Esophagus squamous epithelium (tissue), 5 donors: ENCODE data around the gene TRIM66. TPM values are rescaled to one million over a fixed set of nuclear protein-coding genes. Genes with fewer than 3 reads are reported as not detected.

ENCODE experiments used
- DNase-seq: peaks from one replicate; lab custom pipeline; 2025; lab: John Stamatoyannopoulos, UW
- H3K27ac ChIP-seq, 4 donors: fragments of 200-600 bp; sonication (generic); one replicate each; pipeline ENCODE4 v1.5.1; 2016 to 2019; ENCODE audit warnings: mild to moderate bottlenecking in 1 of 4
- H3K27me3 ChIP-seq, 4 donors: fragments of 200-600 bp; sonication (generic); 1 replicate in 3 of 4; 2 replicates in 1 of 4; pipeline versions ENCODE4 v1.5.1 to v1.6.0; 2017 to 2021; ENCODE audit warnings: antibody characterized with exemption in 1 of 4
- H3K36me3 ChIP-seq, 3 donors: fragments of 200-600 bp; sonication (generic); one replicate each; pipeline ENCODE4 v1.5.1; 2016 to 2019
- H3K4me1 ChIP-seq, 3 donors: fragments of 200-600 bp; sonication (generic); one replicate each; pipeline ENCODE4 v1.5.1; 2017 to 2019
- H3K4me3 ChIP-seq, 4 donors: fragments of 200-600 bp; sonication (generic); 1 replicate in 3 of 4; 2 replicates in 1 of 4; pipeline ENCODE4 v1.5.1; 2016 to 2019; ENCODE audit warnings: mild to moderate bottlenecking in 2 of 4, moderate library complexity in 1 of 4
- H3K9me3 ChIP-seq, 3 donors: fragments of 200-600 bp; sonication (generic); one replicate each; pipeline ENCODE4 v1.5.1; 2016 to 2019
- POLR2A ChIP-seq, 4 donors: fragments of 450-650 bp; IDR thresholded peaks; one replicate each; pipeline ENCODE4 v1.6.1; 2017; ENCODE audit warnings: antibody characterized with exemption in 4 of 4, mild to moderate bottlenecking in 4 of 4, moderate library complexity in 3 of 4
- WGBS, 2 donors: methylation state at CpG; one replicate each; pipeline ENCODE4 v1.1.5; 2018; 5-methylcytosine and 5-hydroxymethylcytosine counted together
- intact Hi-C: fragments of 100-400 bp; cut with DNase I; formaldehyde crosslinking; loops from one replicate; pipeline ENCODE4 v1.15.0; 2022
- total RNA-seq, 4 donors: library from RNA; depleted of rRNA; stranded (reverse); fragments of >200 nt; gene quantifications; one replicate each; pipeline ENCODE4 v1.1.0, GENCODE V29; 2016
- TF ChIP-seq, protein P1 (sequence below), 6 experiments: fragments of 450-650 bp in 4 of 6; fragments of 200-600 bp in 2 of 6; sonication (generic) in 2 of 6; IDR thresholded peaks; one replicate each; pipeline ENCODE4 v1.5.1; 2016 to 2019; ENCODE audit warnings: antibody characterized with exemption in 6 of 6, mild to moderate bottlenecking in 4 of 6, moderate library complexity in 4 of 6
- donor health status: DM: yes; HTN: yes; CAD: no.

Gene TRIM66
- total RNA-seq, 4 donors from 2014 or later, result 4.5 to 5.5 (median 4.8) TPM

DNA sequence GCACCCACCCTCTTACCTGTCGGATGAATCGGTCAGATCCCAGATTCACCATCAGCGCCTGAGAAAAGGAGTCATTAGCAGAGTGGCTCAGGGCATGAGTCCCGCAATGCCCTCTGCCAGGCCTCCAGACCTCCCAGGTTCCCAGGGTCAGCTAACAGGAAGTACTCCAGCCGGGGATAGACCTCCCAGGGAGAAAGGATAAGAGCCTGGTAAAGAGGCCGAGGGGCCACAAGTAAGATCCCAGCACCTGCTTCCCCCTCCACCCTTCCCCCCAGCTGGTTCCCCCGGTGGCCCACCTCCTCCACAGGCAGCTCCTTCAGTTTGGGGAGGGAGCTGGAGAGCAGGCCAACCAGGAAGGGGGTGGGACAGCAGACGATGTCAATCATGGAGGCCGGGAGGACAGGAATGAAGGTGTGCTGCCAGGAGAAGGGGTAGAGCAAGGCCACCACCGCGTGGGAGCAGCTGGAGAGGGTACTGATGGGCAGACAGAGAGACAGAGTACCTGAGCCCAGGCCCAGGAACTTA lies 16.5 kb upstream of the TRIM66 start:
- no peak for DNase-seq
- Histone ChIP-seq H3K27me3 (no peaks in the 10 kb centered on the region), H3K36me3 (peaks cover 13 to 100% (median 42%) of the 10 kb centered on the region in 3 donors), H3K4me3 (no peak overlapping the region), H3K9me3 (no peaks in the 10 kb centered on the region), H3K4me1 (peaks cover 0 to 25% (median 0%) of the 10 kb centered on the region in 3 donors), H3K27ac (peak overlapping the region; percentile 51 to 94 (median 58))
- 74 to 82% methylated on average over 2 to 8 of the region's 11 CpGs for WGBS, 2 donors
- intact Hi-C loops, result loop anchor here (10.0 kb wide), 1 partner anchor 116 kb away; a partner anchor contains a TSS
- TF ChIP-seq, protein P1, sequence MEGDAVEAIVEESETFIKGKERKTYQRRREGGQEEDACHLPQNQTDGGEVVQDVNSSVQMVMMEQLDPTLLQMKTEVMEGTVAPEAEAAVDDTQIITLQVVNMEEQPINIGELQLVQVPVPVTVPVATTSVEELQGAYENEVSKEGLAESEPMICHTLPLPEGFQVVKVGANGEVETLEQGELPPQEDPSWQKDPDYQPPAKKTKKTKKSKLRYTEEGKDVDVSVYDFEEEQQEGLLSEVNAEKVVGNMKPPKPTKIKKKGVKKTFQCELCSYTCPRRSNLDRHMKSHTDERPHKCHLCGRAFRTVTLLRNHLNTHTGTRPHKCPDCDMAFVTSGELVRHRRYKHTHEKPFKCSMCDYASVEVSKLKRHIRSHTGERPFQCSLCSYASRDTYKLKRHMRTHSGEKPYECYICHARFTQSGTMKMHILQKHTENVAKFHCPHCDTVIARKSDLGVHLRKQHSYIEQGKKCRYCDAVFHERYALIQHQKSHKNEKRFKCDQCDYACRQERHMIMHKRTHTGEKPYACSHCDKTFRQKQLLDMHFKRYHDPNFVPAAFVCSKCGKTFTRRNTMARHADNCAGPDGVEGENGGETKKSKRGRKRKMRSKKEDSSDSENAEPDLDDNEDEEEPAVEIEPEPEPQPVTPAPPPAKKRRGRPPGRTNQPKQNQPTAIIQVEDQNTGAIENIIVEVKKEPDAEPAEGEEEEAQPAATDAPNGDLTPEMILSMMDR (IDR thresholded peaks at IDR 0.05), result no peak
- TF ChIP-seq POLR2A (IDR thresholded peaks at IDR 0.05), result no peak

DNA sequence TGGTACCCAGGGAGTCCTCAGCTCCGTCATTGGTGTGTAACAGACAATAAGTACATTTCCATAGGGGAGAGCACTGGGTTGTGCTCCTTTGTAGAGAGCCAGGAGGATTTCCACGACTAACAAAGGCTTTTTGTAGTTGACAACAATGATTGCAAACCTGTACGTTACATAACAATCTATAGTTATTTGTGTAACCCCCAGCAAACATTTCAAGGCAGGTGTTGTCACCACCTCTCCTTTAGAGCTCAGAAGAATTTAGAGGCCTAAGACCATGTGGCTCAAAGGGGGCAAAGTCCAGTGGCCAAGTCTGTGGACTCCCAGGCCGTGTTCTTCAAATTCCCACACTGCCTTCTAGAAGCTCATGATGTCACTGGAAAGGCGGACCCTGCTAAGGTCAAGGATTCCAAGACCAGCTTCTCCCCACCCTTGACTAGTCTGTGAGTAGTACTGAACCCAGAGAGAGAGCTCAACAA lies 15.9 kb upstream of the TRIM66 start:
- H3K27ac ChIP-seq, result peak overlapping the region in 2 of 4 donors; percentile 64 to 94
- no peak overlapping the region for H3K4me3 ChIP-seq
- 78 to 86% methylated on average over 4 to 5 of the region's 5 CpGs for WGBS, 2 donors
- peaks cover 0 to 31% (median 3%) of the 10 kb centered on the region in 3 donors for H3K4me1 ChIP-seq
- H3K27me3 ChIP-seq, result no peaks in the 10 kb centered on the region
- TF ChIP-seq, protein P1 (IDR thresholded peaks at IDR 0.05), result no peak
- TF ChIP-seq POLR2A (IDR thresholded peaks at IDR 0.05), result no peak
- peaks cover 13 to 100% (median 48%) of the 10 kb centered on the region in 3 donors for H3K36me3 ChIP-seq
- no peak for DNase-seq
- intact Hi-C loops, result loop anchor here (10.0 kb wide), 1 partner anchor 116 kb away; a partner anchor contains a TSS
- no peaks in the 10 kb centered on the region for H3K9me3 ChIP-seq

DNA sequence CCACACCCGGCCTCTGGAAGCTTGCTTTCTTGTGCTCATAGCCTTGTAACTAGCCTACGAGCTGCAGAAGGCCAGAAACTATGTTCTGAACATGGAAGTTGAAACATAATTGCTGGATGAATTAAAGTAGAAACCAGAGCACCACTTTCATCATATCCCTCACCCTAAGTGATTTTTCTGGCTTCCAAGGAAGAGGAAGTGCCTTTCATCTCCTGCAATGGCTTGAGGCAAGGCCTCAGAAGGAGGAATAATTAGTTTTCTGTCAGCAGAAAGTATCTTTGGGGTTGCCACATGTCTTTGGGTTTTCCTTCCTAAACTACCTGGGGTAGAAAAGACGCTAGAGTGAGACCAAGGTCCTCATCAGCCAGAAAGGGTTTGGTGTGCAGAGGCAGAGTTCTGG lies 14.6 kb upstream of the TRIM66 start:
- H3K9me3 ChIP-seq, result no peaks in the 10 kb centered on the region
- no peak for DNase-seq
- H3K27me3 ChIP-seq, result no peaks in the 10 kb centered on the region
- TF ChIP-seq, protein P1 (IDR thresholded peaks at IDR 0.05), result no peak
- TF ChIP-seq POLR2A (IDR thresholded peaks at IDR 0.05), result no peak
- H3K4me3 ChIP-seq, result no peak overlapping the region
- H3K4me1 ChIP-seq, result peaks cover 0 to 41% (median 3%) of the 10 kb centered on the region in 3 donors
- H3K36me3 ChIP-seq, result peaks cover 20 to 100% (median 45%) of the 10 kb centered on the region in 3 donors
- 73 to 75% methylated on average over 1 to 3 of the region's 3 CpGs for WGBS, 2 donors
- H3K27ac ChIP-seq, result no peak overlapping the region
- intact Hi-C loops, result loop anchor here (10.0 kb wide), 1 partner anchor 118 kb away; a partner anchor contains a TSS

DNA sequence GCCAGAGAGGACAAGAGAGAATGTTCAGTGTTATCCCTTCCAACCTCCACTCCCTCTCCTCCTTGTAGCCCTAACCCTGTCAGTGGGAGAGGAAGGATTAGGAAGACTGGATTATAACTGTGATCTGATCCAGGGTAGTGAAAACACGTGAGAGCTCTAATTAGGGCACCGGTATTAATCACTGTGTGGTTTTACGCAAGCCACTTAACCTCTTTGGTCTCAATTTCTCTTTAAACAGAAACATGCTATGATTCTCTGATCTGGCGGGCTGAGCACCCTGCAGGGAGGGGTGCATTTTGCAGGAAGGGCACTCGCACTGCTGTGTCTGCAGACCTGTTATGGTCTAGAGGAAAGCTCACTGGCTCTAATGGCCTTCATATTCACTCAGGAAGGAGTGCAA lies 11.7 kb upstream of the TRIM66 start:
- 62 to 73% methylated on average over 5 of the region's 5 CpGs for WGBS, 2 donors
- H3K36me3 ChIP-seq, result peaks cover 17 to 91% (median 46%) of the 10 kb centered on the region in 3 donors
- TF ChIP-seq, protein P1 (IDR thresholded peaks at IDR 0.05), result no peak
- TF ChIP-seq POLR2A (IDR thresholded peaks at IDR 0.05), result no peak
- no peaks in the 10 kb centered on the region for H3K9me3 ChIP-seq
- peak overlapping the region in 3 of 4 donors; percentile 48 to 70 (median 61) for H3K27ac ChIP-seq
- no peak for DNase-seq
- H3K4me1 ChIP-seq, result peaks cover under 1 to 33% (median 7%) of the 10 kb centered on the region in 3 donors
- H3K27me3 ChIP-seq, result no peaks in the 10 kb centered on the region
- intact Hi-C loops, result loop anchor here (10.0 kb wide), 1 partner anchor 121 kb away; a partner anchor contains a TSS
- H3K4me3 ChIP-seq, result no peak overlapping the region

DNA sequence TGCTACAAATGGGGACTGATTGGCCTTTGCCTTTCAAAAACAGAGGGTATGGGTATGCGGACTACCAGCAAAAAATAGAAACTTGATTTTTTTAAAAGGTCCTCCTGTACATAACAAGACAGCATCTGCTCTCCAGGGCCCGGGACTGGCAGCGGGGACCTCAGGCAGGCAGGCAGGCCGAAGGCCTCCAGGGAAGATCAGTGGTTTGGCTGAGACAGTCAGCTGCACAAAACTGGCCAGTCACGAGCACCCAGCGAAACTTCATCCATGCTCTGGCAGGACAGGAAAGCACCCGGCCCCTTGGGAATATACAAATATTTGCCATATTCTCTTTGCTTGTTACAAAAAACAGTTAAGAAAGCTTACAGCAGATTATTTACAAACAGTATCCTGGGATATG lies 11.1 kb upstream of the TRIM66 start:
- intact Hi-C loops, result loop anchor here (10.0 kb wide), 1 partner anchor 121 kb away; a partner anchor contains a TSS

More for the DNA sequence above, 11.1 kb upstream of the TRIM66 start:
- TF ChIP-seq, protein P1 (IDR thresholded peaks at IDR 0.05), result no peak
- no peak for TF ChIP-seq POLR2A (IDR thresholded peaks at IDR 0.05)
- H3K4me3 ChIP-seq, result no peak overlapping the region
- peaks cover 17 to 85% (median 43%) of the 10 kb centered on the region in 3 donors for H3K36me3 ChIP-seq
- WGBS, 2 donors, result 70 to 89% methylated on average over 7 of the region's 7 CpGs
- DNase-seq, result no peak
- peaks cover 3 to 35% (median 7%) of the 10 kb centered on the region in 3 donors for H3K4me1 ChIP-seq
- H3K9me3 ChIP-seq, result no peaks in the 10 kb centered on the region
- H3K27me3 ChIP-seq, result no peaks in the 10 kb centered on the region
- peak overlapping the region; percentile 14 to 70 (median 54) for H3K27ac ChIP-seq
